Endothelial cell of umbilical vein (primary cell): Measurements from ENCODE around the gene FTCDNL1. TPM values are rescaled to one million over a fixed set of nuclear protein-coding genes. Genes with fewer than 3 reads are reported as not detected.

ENCODE experiments used
- BruUV-seq: library from RNA; stranded (reverse); fragments of 400-500 nt; replicated peaks from 2 replicates; lab custom pipeline; 2021; lab: Mats Ljungman, UMichigan
- CTCF ChIA-PET: fragments of 300-600, 350-600 bp; sonication (Branson Sonifier 250); formaldehyde crosslinking; loops from one replicate; lab custom pipeline; 2021; ENCODE audit warnings: antibody characterized with exemption, inconsistent platforms; lab: Charles Lee
- POLR2A ChIA-PET: fragments of 300-600, 350-600 bp; sonication (Branson Sonifier 250); formaldehyde crosslinking; loops from one replicate; lab custom pipeline; 2021; ENCODE audit warnings: antibody characterized with exemption, inconsistent platforms; lab: Charles Lee
- DNase-seq: peaks from one replicate; pipeline ENCODE4 v3.0.0-alpha.2; 2011; ENCODE audit warnings: low read depth, low spot score
- FAIRE-seq: peaks from 2 replicates; lab custom pipeline; 2011; peaks lifted over from hg19 to GRCh38; lab: Jason Lieb, UNC
- H2AFZ ChIP-seq: 2 replicates; pipeline ENCODE4 v1.6.0; 2012; ENCODE audit warnings: low read depth, low read length, control low read depth, inconsistent platforms
- H3K27ac ChIP-seq: 2 replicates; pipeline ENCODE4 v1.5.1; 2011; ENCODE audit warnings: low read depth, mild to moderate bottlenecking, control low read depth, low read length, moderate library complexity; ENCODE audit not compliant: insufficient read depth
- H3K27me3 ChIP-seq, 2 experiments: 2 replicates each; pipeline versions ENCODE4 v1.6.0 to v1.6.1; 2011; ENCODE audit warnings: low read length in 2 of 2, mixed read lengths in 1 of 2; ENCODE audit not compliant: control insufficient read depth in 2 of 2, insufficient read depth in 2 of 2
- H3K36me3 ChIP-seq, 2 experiments: 2 replicates in 1 of 2; 3 replicates in 1 of 2; pipeline ENCODE4 v1.5.1; 2011; ENCODE audit warnings: low read length in 2 of 2, mild to moderate bottlenecking in 1 of 2, moderate library complexity in 1 of 2; ENCODE audit not compliant: control insufficient read depth in 2 of 2, insufficient read depth in 2 of 2; ENCODE audit errors: extremely low read depth in 1 of 2
- H3K4me1 ChIP-seq: 3 replicates; pipeline ENCODE4 v1.5.1; 2011; ENCODE audit warnings: mild to moderate bottlenecking, low read length; ENCODE audit not compliant: control insufficient read depth, insufficient read depth; ENCODE audit errors: extremely low read depth
- H3K4me2 ChIP-seq: 2 replicates; pipeline ENCODE4 v1.6.1; 2011; ENCODE audit warnings: low read length, control low read depth, mixed read lengths; ENCODE audit not compliant: insufficient read depth
- H3K4me3 ChIP-seq, 3 experiments: fragments of 200-600 bp in 1 of 3; sonication (generic), shearing (Covaris generic) in 1 of 3; replicated peaks in 1 of 3; 2 replicates each; pipeline ENCODE4 v1.5.1; 2011 to 2016; ENCODE audit warnings: control low read depth in 3 of 3, low read length in 3 of 3, mild to moderate bottlenecking in 2 of 3, inconsistent platforms in 1 of 3, low read depth in 1 of 3, moderate library complexity in 1 of 3; ENCODE audit not compliant: insufficient read depth in 1 of 3
- H3K79me2 ChIP-seq: 2 replicates; pipeline ENCODE4 v1.6.0; 2012; ENCODE audit warnings: low read length, inconsistent platforms; ENCODE audit not compliant: control insufficient read depth, insufficient read depth
- H3K9ac ChIP-seq: replicated peaks from 2 replicates; pipeline ENCODE3; 2011; ENCODE audit warnings: low read length, control low read depth; ENCODE audit not compliant: insufficient read depth; ENCODE audit errors: extremely low read depth
- H3K9me1 ChIP-seq: replicated peaks from 3 replicates; pipeline ENCODE4 v1.6.0; 2011; ENCODE audit warnings: mild to moderate bottlenecking, low read length; ENCODE audit not compliant: control insufficient read depth, insufficient read depth; ENCODE audit errors: extremely low read depth
- H3K9me3 ChIP-seq: replicated peaks from 2 replicates; pipeline ENCODE4 v1.5.1; 2012; ENCODE audit warnings: low read length, inconsistent platforms; ENCODE audit not compliant: control insufficient read depth, insufficient read depth
- H4K20me1 ChIP-seq: replicated peaks from 2 replicates; pipeline ENCODE3; 2011; ENCODE audit warnings: mild to moderate bottlenecking, low read length; ENCODE audit not compliant: control insufficient read depth, insufficient read depth; ENCODE audit errors: extremely low read depth
- EZH2 ChIP-seq: IDR thresholded peaks from 2 replicates; pipeline ENCODE4 v1.6.1; 2012; ENCODE audit warnings: borderline replicate concordance, low read depth, mild to moderate bottlenecking, moderate library complexity, low read length, inconsistent platforms; ENCODE audit not compliant: severe bottlenecking
- FOS ChIP-seq: IDR thresholded peaks from 2 replicates; pipeline ENCODE4 v1.6.1; 2011; ENCODE audit warnings: mild to moderate bottlenecking, low read length, moderate library complexity, borderline replicate concordance; ENCODE audit not compliant: insufficient read depth
- GATA2 ChIP-seq: IDR thresholded peaks from 2 replicates; pipeline ENCODE4 v1.7.0; 2011; ENCODE audit warnings: low read depth, mild to moderate bottlenecking, moderate library complexity, mixed read lengths, low read length; ENCODE audit not compliant: insufficient read length, insufficient read depth
- JUN ChIP-seq: IDR thresholded peaks from 2 replicates; pipeline ENCODE4 v1.6.1; 2011; ENCODE audit warnings: borderline replicate concordance, low read depth; ENCODE audit not compliant: insufficient read length, insufficient read depth
- MYC ChIP-seq: IDR thresholded peaks from one replicate; pipeline ENCODE4 v1.6.1; 2011; ENCODE audit warnings: mild to moderate bottlenecking, low read depth, low read length
- POLR2A ChIP-seq: IDR thresholded peaks from 2 replicates; pipeline ENCODE4 v1.6.1; 2012; ENCODE audit warnings: low read depth, mild to moderate bottlenecking, control low read depth, low read length
- POLR2AphosphoS5 ChIP-seq: IDR thresholded peaks from 2 replicates; pipeline ENCODE4 v1.6.1; 2012; ENCODE audit warnings: low read depth, mild to moderate bottlenecking, control low read depth, low read length, moderate library complexity; ENCODE audit not compliant: insufficient read depth
- dilution Hi-C: fragments of 300-500 bp; cut with MboI; formaldehyde crosslinking; loops from one replicate; pipeline ENCODE4 v1.15.0; 2019; ENCODE audit warnings: low sequenced_read_pairs; ENCODE audit not compliant: extremely low pct_ligation_motif_present
- intact Hi-C: fragments of 100-400 bp; cut with micrococcal nuclease; formaldehyde crosslinking; loops from one replicate; pipeline ENCODE4 v1.10.0; 2022
- polyA plus RNA-seq, 4 experiments: library from polyadenylated mRNA; depleted of rRNA in 3 of 4; stranded (reverse) in 3 of 4; unstranded in 1 of 4; fragments of >200 nt; gene quantifications; 2 replicates each; pipeline versions ENCODE4 v1.2.1 to v1.2.3, GENCODE V29; 2011 to 2012; ENCODE audit warnings: missing spikeins in 1 of 4
- total RNA-seq: library from RNA; stranded (reverse); gene quantifications from 2 replicates; pipeline ENCODE4 v1.2.3, GENCODE V29; 2021
- TF ChIP-seq, protein P1 (sequence below), 2 donors: IDR thresholded peaks; 1 replicate in 1 of 2; 2 replicates in 1 of 2; pipeline ENCODE4 v1.5.1; 2011; ENCODE audit warnings: low read length in 2 of 2, mild to moderate bottlenecking in 2 of 2, moderate library complexity in 2 of 2, control low read depth in 1 of 2, inconsistent platforms in 1 of 2, low read depth in 1 of 2; ENCODE audit not compliant: insufficient read depth in 1 of 2; ENCODE audit errors: extremely low read depth in 1 of 2
- TF ChIP-seq, protein P2 (sequence below): IDR thresholded peaks from 2 replicates; pipeline ENCODE4 v1.6.1; 2011; ENCODE audit not compliant: insufficient read depth, insufficient read length

The FTCDNL1 gene
- total and polyA plus RNA-seq, 2 donors (not counting 3 experiments of a cell fraction or from before 2014, with no cell fraction given) = 0.19 to 0.27 TPM

DNA sequence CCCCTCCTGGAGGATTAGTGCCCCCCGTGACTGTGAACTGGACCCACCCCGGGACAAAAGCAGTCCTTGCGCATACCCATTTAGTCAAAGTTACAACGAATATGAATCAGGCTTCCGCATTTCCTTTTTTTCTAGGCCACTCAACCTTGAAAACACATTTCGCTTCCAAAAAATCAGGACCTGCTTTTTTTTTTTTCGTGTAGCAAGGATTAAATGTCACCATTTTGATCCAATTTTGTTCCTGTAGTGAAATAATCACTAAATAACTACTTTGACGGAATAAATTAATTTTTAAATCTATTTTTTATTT, 464 bp upstream of the FTCDNL1 start:
- Histone ChIP-seq H3K36me3 (no peaks in the 10 kb centered on the region), H3K27ac (no peak overlapping the region), H4K20me1 (no peaks in the 10 kb centered on the region), H3K4me3 (peak overlapping the region in 2 of 3 experiments; percentile 23 to 64), H3K79me2 (no peaks in the 10 kb centered on the region), H3K9me1 (no peaks in the 10 kb centered on the region), H2AFZ (peak overlapping the region; percentile 93), H3K9ac (no peak overlapping the region), H3K27me3 (peaks cover 7 to 28% of the 10 kb centered on the region in 2 experiments), H3K9me3 (no peaks in the 10 kb centered on the region), H3K4me1 (peaks cover 2% of the 10 kb centered on the region), H3K4me2 (peak overlapping the region; percentile 85)
- DNase-seq (no peak), FAIRE-seq (no peak)
- POLR2A ChIA-PET = no interaction called here
- dilution Hi-C loops = no loop called here
- intact Hi-C loops = loop anchor here (1.0 kb wide), 2 partner anchors 60 to 89 kb away; partner anchors contain the start of gene C2orf69
- TF ChIP-seq GATA2 (no peak), JUN (no peak), MYC (no peak), EZH2 (no peak), POLR2A (no peak), POLR2AphosphoS5 (no peak), FOS (no peak)
- TF ChIP-seq, protein P1, sequence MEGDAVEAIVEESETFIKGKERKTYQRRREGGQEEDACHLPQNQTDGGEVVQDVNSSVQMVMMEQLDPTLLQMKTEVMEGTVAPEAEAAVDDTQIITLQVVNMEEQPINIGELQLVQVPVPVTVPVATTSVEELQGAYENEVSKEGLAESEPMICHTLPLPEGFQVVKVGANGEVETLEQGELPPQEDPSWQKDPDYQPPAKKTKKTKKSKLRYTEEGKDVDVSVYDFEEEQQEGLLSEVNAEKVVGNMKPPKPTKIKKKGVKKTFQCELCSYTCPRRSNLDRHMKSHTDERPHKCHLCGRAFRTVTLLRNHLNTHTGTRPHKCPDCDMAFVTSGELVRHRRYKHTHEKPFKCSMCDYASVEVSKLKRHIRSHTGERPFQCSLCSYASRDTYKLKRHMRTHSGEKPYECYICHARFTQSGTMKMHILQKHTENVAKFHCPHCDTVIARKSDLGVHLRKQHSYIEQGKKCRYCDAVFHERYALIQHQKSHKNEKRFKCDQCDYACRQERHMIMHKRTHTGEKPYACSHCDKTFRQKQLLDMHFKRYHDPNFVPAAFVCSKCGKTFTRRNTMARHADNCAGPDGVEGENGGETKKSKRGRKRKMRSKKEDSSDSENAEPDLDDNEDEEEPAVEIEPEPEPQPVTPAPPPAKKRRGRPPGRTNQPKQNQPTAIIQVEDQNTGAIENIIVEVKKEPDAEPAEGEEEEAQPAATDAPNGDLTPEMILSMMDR (IDR thresholded peaks at IDR 0.05; ENCODE audit: extremely low read depth in 1 of 2, insufficient read depth in 1 of 2, low read depth in 1 of 2, low read length in 2 of 2) = no peak
- TF ChIP-seq, protein P2, sequence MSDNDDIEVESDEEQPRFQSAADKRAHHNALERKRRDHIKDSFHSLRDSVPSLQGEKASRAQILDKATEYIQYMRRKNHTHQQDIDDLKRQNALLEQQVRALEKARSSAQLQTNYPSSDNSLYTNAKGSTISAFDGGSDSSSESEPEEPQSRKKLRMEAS = no peak
- CTCF ChIA-PET = interaction anchor here (1.1 to 1.4 kb wide), 2 partner anchors 9 to 10 kb away, joined by 3 to 4 read pairs; no protein-coding TSS in a partner anchor
- BruUV-seq = no TSS peak
